ENCODE measurements around the gene BRINP2.

Gene BRINP2

GRCh38 chr1:177273141-177273540 is 102.4 kb downstream of the BRINP2 start:
- H3K9ac ChIP-seq (ENCODE audit: low read length) = no peak overlapping the region
- H3K27ac ChIP-seq (ENCODE audit: low read depth, low read length) = no peak overlapping the region
- no peaks in the 10 kb centered on the region for H3K36me3 ChIP-seq (ENCODE audit: control insufficient read depth, insufficient read depth, low read length)
- H3K27me3 ChIP-seq (ENCODE audit: control insufficient read depth, insufficient read depth, low read length) = peaks cover 20% of the 10 kb centered on the region
- H3K4me1 ChIP-seq (ENCODE audit: control insufficient read depth, insufficient read depth, low read length) = no peaks in the 10 kb centered on the region
- no peak overlapping the region for H3K4me3 ChIP-seq (ENCODE audit: low read depth, low read length)
- H3K9me3 ChIP-seq (ENCODE audit: control insufficient read depth, insufficient read depth, low read depth, low read length) = no peaks in the 10 kb centered on the region

- no peak overlapping the region for H3K27ac ChIP-seq (ENCODE audit: low read depth, low read length)
- H3K4me3 ChIP-seq (ENCODE audit: low read depth, low read length) = no peak overlapping the region
- H3K36me3 ChIP-seq (ENCODE audit: control insufficient read depth, insufficient read depth, low read length) = no peaks in the 10 kb centered on the region
- H3K9me3 ChIP-seq (ENCODE audit: control insufficient read depth, insufficient read depth, low read depth, low read length) = no peaks in the 10 kb centered on the region
- no peak overlapping the region for H3K9ac ChIP-seq (ENCODE audit: low read length)
- peaks cover 20% of the 10 kb centered on the region for H3K27me3 ChIP-seq (ENCODE audit: control insufficient read depth, insufficient read depth, low read length)
- no peaks in the 10 kb centered on the region for H3K4me1 ChIP-seq (ENCODE audit: control insufficient read depth, insufficient read depth, low read length)
Observed at GRCh38 chr1:177274687-177275211, 104.0 kb downstream of the BRINP2 start.

- Histone ChIP-seq H3K9me3 (ENCODE audit: control insufficient read depth, insufficient read depth, low read depth, low read length) (no peaks in the 10 kb centered on the region), H3K4me3 (ENCODE audit: low read depth, low read length) (no peak overlapping the region), H3K36me3 (ENCODE audit: control insufficient read depth, insufficient read depth, low read length) (no peaks in the 10 kb centered on the region), H3K27me3 (ENCODE audit: control insufficient read depth, insufficient read depth, low read length) (peaks cover 16% of the 10 kb centered on the region), H3K4me1 (ENCODE audit: control insufficient read depth, insufficient read depth, low read length) (no peaks in the 10 kb centered on the region), H3K27ac (ENCODE audit: low read depth, low read length) (no peak overlapping the region), H3K9ac (ENCODE audit: low read length) (no peak overlapping the region)
Observed at GRCh38 chr1:177275736-177276135, 105.0 kb downstream of the BRINP2 start.

GRCh38 chr1:177278626-177279390 is 108.0 kb downstream of the BRINP2 start:
- Histone ChIP-seq H3K27me3 (ENCODE audit: control insufficient read depth, insufficient read depth, low read length) (peaks cover 3% of the 10 kb centered on the region; the same call in 1 of the 2 replicates), H3K9me3 (ENCODE audit: control insufficient read depth, insufficient read depth, low read depth, low read length) (no peaks in the 10 kb centered on the region), H3K36me3 (ENCODE audit: control insufficient read depth, insufficient read depth, low read length) (no peaks in the 10 kb centered on the region), H3K9ac (ENCODE audit: low read length) (no peak overlapping the region), H3K27ac (ENCODE audit: low read depth, low read length) (no peak overlapping the region), H3K4me3 (ENCODE audit: low read depth, low read length) (no peak overlapping the region), H3K4me1 (ENCODE audit: control insufficient read depth, insufficient read depth, low read length) (no peaks in the 10 kb centered on the region)

- no peaks in the 10 kb centered on the region for H3K9me3 ChIP-seq (ENCODE audit: control insufficient read depth, insufficient read depth, low read depth, low read length)
- H3K27me3 ChIP-seq (ENCODE audit: control insufficient read depth, insufficient read depth, low read length) = peaks cover 5% of the 10 kb centered on the region; the same call in 1 of the 2 replicates
- no peak overlapping the region for H3K27ac ChIP-seq (ENCODE audit: low read depth, low read length)
- H3K4me3 ChIP-seq (ENCODE audit: low read depth, low read length) = no peak overlapping the region
- H3K9ac ChIP-seq (ENCODE audit: low read length) = no peak overlapping the region
- H3K4me1 ChIP-seq (ENCODE audit: control insufficient read depth, insufficient read depth, low read length) = no peaks in the 10 kb centered on the region
- H3K36me3 ChIP-seq (ENCODE audit: control insufficient read depth, insufficient read depth, low read length) = no peaks in the 10 kb centered on the region
Observed at GRCh38 chr1:177281901-177282300, 111.1 kb downstream of the BRINP2 start.

GRCh38 chr1:177282976-177283375 is 112.2 kb downstream of the BRINP2 start:
- Histone ChIP-seq H3K4me3 (ENCODE audit: low read depth, low read length) (no peak overlapping the region), H3K36me3 (ENCODE audit: control insufficient read depth, insufficient read depth, low read length) (no peaks in the 10 kb centered on the region), H3K9me3 (ENCODE audit: control insufficient read depth, insufficient read depth, low read depth, low read length) (no peaks in the 10 kb centered on the region), H3K27me3 (ENCODE audit: control insufficient read depth, insufficient read depth, low read length) (peaks cover 5% of the 10 kb centered on the region; the same call in 1 of the 2 replicates), H3K27ac (ENCODE audit: low read depth, low read length) (no peak overlapping the region), H3K9ac (ENCODE audit: low read length) (no peak overlapping the region), H3K4me1 (ENCODE audit: control insufficient read depth, insufficient read depth, low read length) (no peaks in the 10 kb centered on the region)

GRCh38 chr1:177283380-177283779 is 112.6 kb downstream of the BRINP2 start:
- Histone ChIP-seq H3K27me3 (ENCODE audit: control insufficient read depth, insufficient read depth, low read length) (peaks cover 5% of the 10 kb centered on the region; the same call in 1 of the 2 replicates), H3K4me1 (ENCODE audit: control insufficient read depth, insufficient read depth, low read length) (no peaks in the 10 kb centered on the region), H3K4me3 (ENCODE audit: low read depth, low read length) (no peak overlapping the region), H3K9ac (ENCODE audit: low read length) (no peak overlapping the region), H3K27ac (ENCODE audit: low read depth, low read length) (no peak overlapping the region), H3K9me3 (ENCODE audit: control insufficient read depth, insufficient read depth, low read depth, low read length) (no peaks in the 10 kb centered on the region), H3K36me3 (ENCODE audit: control insufficient read depth, insufficient read depth, low read length) (no peaks in the 10 kb centered on the region)

- no peaks in the 10 kb centered on the region for H3K4me1 ChIP-seq (ENCODE audit: control insufficient read depth, insufficient read depth, low read length)
Observed at GRCh38 chr1:177286396-177286795, 115.6 kb downstream of the BRINP2 start.

GRCh38 chr1:177287270-177287669 is 116.5 kb downstream of the BRINP2 start:
- no peaks in the 10 kb centered on the region for H3K36me3 ChIP-seq (ENCODE audit: control insufficient read depth, insufficient read depth, low read length)
- H3K9me3 ChIP-seq (ENCODE audit: control insufficient read depth, insufficient read depth, low read depth, low read length) = no peaks in the 10 kb centered on the region
- no peak overlapping the region for H3K4me3 ChIP-seq (ENCODE audit: low read depth, low read length)
- H3K27me3 ChIP-seq (ENCODE audit: control insufficient read depth, insufficient read depth, low read length) = 0 out of 2 replicates have a peak, but pooled peaks cover 2% of the 10 kb centered on the region
- no peaks in the 10 kb centered on the region for H3K4me1 ChIP-seq (ENCODE audit: control insufficient read depth, insufficient read depth, low read length)
- H3K27ac ChIP-seq (ENCODE audit: low read depth, low read length) = no peak overlapping the region
- H3K9ac ChIP-seq (ENCODE audit: low read length) = no peak overlapping the region

More at GRCh38 chr1:177286396-177286795, 115.6 kb downstream of the BRINP2 start:
- Histone ChIP-seq H3K9me3 (ENCODE audit: control insufficient read depth, insufficient read depth, low read depth, low read length) (no peaks in the 10 kb centered on the region), H3K27ac (ENCODE audit: low read depth, low read length) (no peak overlapping the region), H3K4me3 (ENCODE audit: low read depth, low read length) (no peak overlapping the region), H3K27me3 (ENCODE audit: control insufficient read depth, insufficient read depth, low read length) (0 out of 2 replicates have a peak, but pooled peaks cover 2% of the 10 kb centered on the region), H3K9ac (ENCODE audit: low read length) (no peak overlapping the region), H3K36me3 (ENCODE audit: control insufficient read depth, insufficient read depth, low read length) (no peaks in the 10 kb centered on the region)

GRCh38 chr1:177287994-177288393 is 117.2 kb downstream of the BRINP2 start:
- H3K9ac ChIP-seq (ENCODE audit: low read length) = no peak overlapping the region
- H3K27ac ChIP-seq (ENCODE audit: low read depth, low read length) = no peak overlapping the region
- H3K4me3 ChIP-seq (ENCODE audit: low read depth, low read length) = no peak overlapping the region
- 0 out of 2 replicates have a peak, but pooled peaks cover 2% of the 10 kb centered on the region for H3K27me3 ChIP-seq (ENCODE audit: control insufficient read depth, insufficient read depth, low read length)
- no peaks in the 10 kb centered on the region for H3K4me1 ChIP-seq (ENCODE audit: control insufficient read depth, insufficient read depth, low read length)
- no peaks in the 10 kb centered on the region for H3K36me3 ChIP-seq (ENCODE audit: control insufficient read depth, insufficient read depth, low read length)
- H3K9me3 ChIP-seq (ENCODE audit: control insufficient read depth, insufficient read depth, low read depth, low read length) = no peaks in the 10 kb centered on the region

GRCh38 chr1:177289532-177289931 is 118.8 kb downstream of the BRINP2 start:
- H3K27ac ChIP-seq (ENCODE audit: low read depth, low read length) = no peak overlapping the region

More at GRCh38 chr1:177289532-177289931, 118.8 kb downstream of the BRINP2 start:
- no peaks in the 10 kb centered on the region for H3K36me3 ChIP-seq (ENCODE audit: control insufficient read depth, insufficient read depth, low read length)
- H3K9ac ChIP-seq (ENCODE audit: low read length) = no peak overlapping the region
- no peak overlapping the region for H3K4me3 ChIP-seq (ENCODE audit: low read depth, low read length)
- 0 out of 2 replicates have a peak, but pooled peaks cover 2% of the 10 kb centered on the region for H3K27me3 ChIP-seq (ENCODE audit: control insufficient read depth, insufficient read depth, low read length)
- H3K4me1 ChIP-seq (ENCODE audit: control insufficient read depth, insufficient read depth, low read length) = no peaks in the 10 kb centered on the region
- H3K9me3 ChIP-seq (ENCODE audit: control insufficient read depth, insufficient read depth, low read depth, low read length) = no peaks in the 10 kb centered on the region

All from HUES6 (cell line).